Fibroblast of lung (primary cell): ENCODE results near the gene DAPK1.

ENCODE experiments used
- CTCF ChIP-seq, 2 donors: IDR thresholded peaks in 1 of 2; conservative IDR thresholded peaks in 1 of 2; 1 replicate in 1 of 2; 2 replicates in 1 of 2; pipeline ENCODE4 v1.5.1; 2011 to 2012; ENCODE audit warnings: low read length in 2 of 2, control low read depth in 1 of 2, inconsistent platforms in 1 of 2, low read depth in 1 of 2, mild to moderate bottlenecking in 1 of 2
- EZH2 ChIP-seq: IDR thresholded peaks from 2 replicates; pipeline ENCODE4 v1.5.1; 2012; ENCODE audit warnings: low read length, control low read depth, mild to moderate bottlenecking; ENCODE audit errors: missing control alignments

- no peak for TF ChIP-seq CTCF (conservative IDR thresholded peaks at IDR 0.05 in 1 of 2, IDR thresholded peaks at IDR 0.05 in 1 of 2; ENCODE audit: low read depth in 1 of 2, low read length in 2 of 2)
- TF ChIP-seq EZH2, result no peak
Observed at GRCh38 chr9:87698069-87698809, 200.6 kb downstream of the DAPK1 start.
